Measurements from ENCODE around the gene KCNK15.

KCNK15 gene

GRCh38 chr20:44752099-44752931, 6.7 kb downstream of the KCNK15 start:
- Histone ChIP-seq H2AFZ (ENCODE audit: low read length) (no peak overlapping the region), H3F3A (ENCODE audit: low read depth) (no peaks in the 10 kb centered on the region), H3K4me2 (ENCODE audit: low read depth, low read length, poor library complexity, severe bottlenecking) (no peak overlapping the region), H4K20me1 (ENCODE audit: insufficient read depth, low read length, poor library complexity, severe bottlenecking) (no peaks in the 10 kb centered on the region), H3K4me1 (ENCODE audit: insufficient read depth, low read length, poor library complexity, severe bottlenecking) (no peaks in the 10 kb centered on the region), H3K9me3 (ENCODE audit: insufficient read depth, low read depth, low read length) (no peaks in the 10 kb centered on the region), H3K4me3 (ENCODE audit: low read length, poor library complexity, severe bottlenecking) (no peak overlapping the region), H3K9ac (ENCODE audit: low read depth, low read length, poor library complexity, severe bottlenecking) (no peak overlapping the region), H3K9me2 (replicated peaks; ENCODE audit: low read depth, low read length) (no peaks in the 10 kb centered on the region), H3K27me3 (ENCODE audit: insufficient read depth, low read length, poor library complexity, severe bottlenecking) (no peaks in the 10 kb centered on the region), H3K36me3 (ENCODE audit: insufficient read depth, low read length) (no peaks in the 10 kb centered on the region), H3K79me2 (ENCODE audit: insufficient read depth, low read length) (no peaks in the 10 kb centered on the region)
- TF ChIP-seq CTCF (conservative IDR thresholded peaks at IDR 0.05; ENCODE audit: low read length): no peak
- no peak for TF ChIP-seq EZH2phosphoT487 (IDR thresholded peaks at IDR 0.05; ENCODE audit: borderline replicate concordance)

GRCh38 chr20:44754554-44754953, 8.9 kb downstream of the KCNK15 start:
- H3K27me3 ChIP-seq (ENCODE audit: insufficient read depth, low read length, poor library complexity, severe bottlenecking): no peaks in the 10 kb centered on the region

GRCh38 chr20:44756011-44756688, 10.5 kb downstream of the KCNK15 start:
- H2AFZ ChIP-seq (ENCODE audit: low read length): no peak overlapping the region
- H3K4me3 ChIP-seq (ENCODE audit: low read length, poor library complexity, severe bottlenecking): no peak overlapping the region
- no peak overlapping the region for H3K9ac ChIP-seq (ENCODE audit: low read depth, low read length, poor library complexity, severe bottlenecking)
- no peaks in the 10 kb centered on the region for H3K9me2 ChIP-seq (replicated peaks; ENCODE audit: low read depth, low read length)
- no peaks in the 10 kb centered on the region for H4K20me1 ChIP-seq (ENCODE audit: insufficient read depth, low read length, poor library complexity, severe bottlenecking)
- no peaks in the 10 kb centered on the region for H3F3A ChIP-seq (ENCODE audit: low read depth)
- no peaks in the 10 kb centered on the region for H3K36me3 ChIP-seq (ENCODE audit: insufficient read depth, low read length)
- no peaks in the 10 kb centered on the region for H3K79me2 ChIP-seq (ENCODE audit: insufficient read depth, low read length)
- H3K27me3 ChIP-seq (ENCODE audit: insufficient read depth, low read length, poor library complexity, severe bottlenecking): no peaks in the 10 kb centered on the region
- H3K4me2 ChIP-seq (ENCODE audit: low read depth, low read length, poor library complexity, severe bottlenecking): no peak overlapping the region
- no peaks in the 10 kb centered on the region for H3K9me3 ChIP-seq (ENCODE audit: insufficient read depth, low read depth, low read length)
- H3K4me1 ChIP-seq (ENCODE audit: insufficient read depth, low read length, poor library complexity, severe bottlenecking): no peaks in the 10 kb centered on the region
- TF ChIP-seq CTCF (conservative IDR thresholded peaks at IDR 0.05; ENCODE audit: low read length) (no peak), EZH2phosphoT487 (IDR thresholded peaks at IDR 0.05; ENCODE audit: borderline replicate concordance) (no peak)

More at GRCh38 chr20:44754554-44754953, 8.9 kb downstream of the KCNK15 start:
- Histone ChIP-seq H3K79me2 (ENCODE audit: insufficient read depth, low read length) (no peaks in the 10 kb centered on the region), H3K4me2 (ENCODE audit: low read depth, low read length, poor library complexity, severe bottlenecking) (no peak overlapping the region), H3K4me3 (ENCODE audit: low read length, poor library complexity, severe bottlenecking) (no peak overlapping the region), H4K20me1 (ENCODE audit: insufficient read depth, low read length, poor library complexity, severe bottlenecking) (no peaks in the 10 kb centered on the region), H3K36me3 (ENCODE audit: insufficient read depth, low read length) (no peaks in the 10 kb centered on the region), H2AFZ (ENCODE audit: low read length) (no peak overlapping the region), H3K9me3 (ENCODE audit: insufficient read depth, low read depth, low read length) (no peaks in the 10 kb centered on the region), H3F3A (ENCODE audit: low read depth) (no peaks in the 10 kb centered on the region), H3K4me1 (ENCODE audit: insufficient read depth, low read length, poor library complexity, severe bottlenecking) (no peaks in the 10 kb centered on the region), H3K9ac (ENCODE audit: low read depth, low read length, poor library complexity, severe bottlenecking) (no peak overlapping the region), H3K9me2 (replicated peaks; ENCODE audit: low read depth, low read length) (no peaks in the 10 kb centered on the region)
- TF ChIP-seq CTCF (conservative IDR thresholded peaks at IDR 0.05; ENCODE audit: low read length): no peak
- TF ChIP-seq EZH2phosphoT487 (IDR thresholded peaks at IDR 0.05; ENCODE audit: borderline replicate concordance): no peak
